ENCODE data around the gene DHRSX.

DHRSX gene

GRCh38 chrX:2488621-2489285, 12.0 kb downstream of the DHRSX start:
- ChIA-PET POLR2A (no interaction called here), CTCF (no interaction called here)
- TF ChIP-seq CTCF (IDR thresholded peaks at IDR 0.05; ENCODE audit: control extremely low read depth, extremely low read depth, low read depth, missing control alignments), result no peak
- no peak for DNase-seq (ENCODE audit: extremely low spot score)

- TF ChIP-seq CTCF (IDR thresholded peaks at IDR 0.05; ENCODE audit: control extremely low read depth, extremely low read depth, low read depth, missing control alignments), result no peak
- POLR2A ChIA-PET, result no interaction called here
- no peak for DNase-seq (ENCODE audit: extremely low spot score)
- CTCF ChIA-PET, result no interaction called here
Measured at GRCh38 chrX:2487366-2487765, 13.4 kb downstream of the DHRSX start.

GRCh38 chrX:2486476-2487133, 14.2 kb downstream of the DHRSX start:
- TF ChIP-seq CTCF (IDR thresholded peaks at IDR 0.05; ENCODE audit: control extremely low read depth, extremely low read depth, low read depth, missing control alignments), result no peak
- CTCF ChIA-PET, result no interaction called here

GRCh38 chrX:2485789-2486345, 14.9 kb downstream of the DHRSX start:
- POLR2A ChIA-PET, result no interaction called here
- CTCF ChIA-PET, result no interaction called here
- DNase-seq (ENCODE audit: extremely low spot score), result no peak
- no peak for TF ChIP-seq CTCF (IDR thresholded peaks at IDR 0.05; ENCODE audit: control extremely low read depth, extremely low read depth, low read depth, missing control alignments)

More at GRCh38 chrX:2486476-2487133, 14.2 kb downstream of the DHRSX start:
- DNase-seq (ENCODE audit: extremely low spot score), result no peak
- POLR2A ChIA-PET, result no interaction called here

GRCh38 chrX:2484721-2485648, 15.8 kb downstream of the DHRSX start:
- TF ChIP-seq CTCF (IDR thresholded peaks at IDR 0.05; ENCODE audit: control extremely low read depth, extremely low read depth, low read depth, missing control alignments), result no peak
- ChIA-PET POLR2A (no interaction called here), CTCF (no interaction called here)
- no peak for DNase-seq (ENCODE audit: extremely low spot score)

- TF ChIP-seq CTCF (IDR thresholded peaks at IDR 0.05; ENCODE audit: control extremely low read depth, extremely low read depth, low read depth, missing control alignments), result no peak
- ChIA-PET CTCF (no interaction called here), POLR2A (no interaction called here)
- no peak for DNase-seq (ENCODE audit: extremely low spot score)
Measured at GRCh38 chrX:2484256-2484655, 16.5 kb downstream of the DHRSX start.

Data from GM10248 (cell line).